GM18519 (cell line): ENCODE results near the gene PDS5A.
"Not testable (repeated sequence)": the region's sequence is repeated elsewhere in the genome, so short reads cannot be mapped to it uniquely, and the experiment has no call there.

ENCODE experiments used
- ATAC-seq: cut with Tn5 transposase; IDR thresholded peaks from one replicate; pipeline ENCODE4 v1.9.1; 2021; ENCODE audit warnings: mild to moderate bottlenecking, moderate library complexity; ENCODE audit not compliant: unreplicated experiment, low FRiP score

PDS5A gene, protein sequence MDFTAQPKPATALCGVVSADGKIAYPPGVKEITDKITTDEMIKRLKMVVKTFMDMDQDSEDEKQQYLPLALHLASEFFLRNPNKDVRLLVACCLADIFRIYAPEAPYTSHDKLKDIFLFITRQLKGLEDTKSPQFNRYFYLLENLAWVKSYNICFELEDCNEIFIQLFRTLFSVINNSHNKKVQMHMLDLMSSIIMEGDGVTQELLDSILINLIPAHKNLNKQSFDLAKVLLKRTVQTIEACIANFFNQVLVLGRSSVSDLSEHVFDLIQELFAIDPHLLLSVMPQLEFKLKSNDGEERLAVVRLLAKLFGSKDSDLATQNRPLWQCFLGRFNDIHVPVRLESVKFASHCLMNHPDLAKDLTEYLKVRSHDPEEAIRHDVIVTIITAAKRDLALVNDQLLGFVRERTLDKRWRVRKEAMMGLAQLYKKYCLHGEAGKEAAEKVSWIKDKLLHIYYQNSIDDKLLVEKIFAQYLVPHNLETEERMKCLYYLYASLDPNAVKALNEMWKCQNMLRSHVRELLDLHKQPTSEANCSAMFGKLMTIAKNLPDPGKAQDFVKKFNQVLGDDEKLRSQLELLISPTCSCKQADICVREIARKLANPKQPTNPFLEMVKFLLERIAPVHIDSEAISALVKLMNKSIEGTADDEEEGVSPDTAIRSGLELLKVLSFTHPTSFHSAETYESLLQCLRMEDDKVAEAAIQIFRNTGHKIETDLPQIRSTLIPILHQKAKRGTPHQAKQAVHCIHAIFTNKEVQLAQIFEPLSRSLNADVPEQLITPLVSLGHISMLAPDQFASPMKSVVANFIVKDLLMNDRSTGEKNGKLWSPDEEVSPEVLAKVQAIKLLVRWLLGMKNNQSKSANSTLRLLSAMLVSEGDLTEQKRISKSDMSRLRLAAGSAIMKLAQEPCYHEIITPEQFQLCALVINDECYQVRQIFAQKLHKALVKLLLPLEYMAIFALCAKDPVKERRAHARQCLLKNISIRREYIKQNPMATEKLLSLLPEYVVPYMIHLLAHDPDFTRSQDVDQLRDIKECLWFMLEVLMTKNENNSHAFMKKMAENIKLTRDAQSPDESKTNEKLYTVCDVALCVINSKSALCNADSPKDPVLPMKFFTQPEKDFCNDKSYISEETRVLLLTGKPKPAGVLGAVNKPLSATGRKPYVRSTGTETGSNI (N-terminal part only)

DNA sequence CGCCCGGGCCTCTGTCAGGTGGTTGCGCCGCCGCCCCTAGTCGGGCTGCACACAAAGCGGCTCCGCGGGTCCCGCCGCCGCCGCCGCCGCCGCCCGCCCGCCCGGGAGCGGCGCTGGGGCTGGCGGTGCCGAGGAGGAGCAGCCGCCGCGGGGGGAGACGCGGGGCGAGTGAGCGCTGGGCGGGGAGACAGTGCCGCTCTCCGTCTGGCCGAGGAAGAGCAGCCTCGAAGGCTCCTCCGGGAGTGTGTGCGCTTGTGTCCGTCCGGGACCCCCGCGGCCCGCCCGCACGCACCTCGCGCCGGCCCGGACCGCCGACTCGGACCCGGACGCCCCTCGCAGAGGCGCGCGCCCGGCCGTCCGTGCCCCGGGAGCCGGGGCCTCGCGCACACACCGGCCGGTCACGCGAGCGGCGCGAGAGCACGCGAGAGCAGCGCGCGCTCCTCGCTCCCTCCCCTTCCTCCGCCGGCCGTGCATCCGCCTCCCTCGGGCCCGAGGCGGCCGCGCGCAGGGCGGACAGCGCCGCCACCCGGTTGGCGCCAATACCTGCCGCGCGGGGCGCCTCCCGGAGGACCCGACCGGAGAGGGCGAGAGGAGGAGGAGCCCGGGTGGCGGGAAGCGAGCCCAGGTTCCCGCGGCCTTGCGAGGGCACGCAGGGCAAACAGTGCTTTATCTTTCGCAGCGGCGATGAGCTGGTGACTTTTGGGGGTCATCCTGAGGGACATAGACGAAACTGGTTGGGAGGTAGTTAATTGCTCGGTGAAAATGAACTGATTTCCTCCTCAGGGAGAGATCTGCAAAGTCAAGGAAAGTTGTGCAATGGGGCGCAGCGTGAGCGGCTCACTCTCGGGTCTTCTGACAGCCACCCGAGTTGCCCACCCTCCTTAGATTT is at the start of gene PDS5A:
Gene PDS5A, minus strand, starts transcription at position 423 of the 889 bp plus-strand sequence. CDS start 1,334 bp downstream, outside the sequence.
- ATAC-seq: peak; percentile 69

GRCh38 chr4:40024049-40024448 is 46.3 kb upstream of the PDS5A start:
- not testable (repeated sequence) for ATAC-seq

DNA sequence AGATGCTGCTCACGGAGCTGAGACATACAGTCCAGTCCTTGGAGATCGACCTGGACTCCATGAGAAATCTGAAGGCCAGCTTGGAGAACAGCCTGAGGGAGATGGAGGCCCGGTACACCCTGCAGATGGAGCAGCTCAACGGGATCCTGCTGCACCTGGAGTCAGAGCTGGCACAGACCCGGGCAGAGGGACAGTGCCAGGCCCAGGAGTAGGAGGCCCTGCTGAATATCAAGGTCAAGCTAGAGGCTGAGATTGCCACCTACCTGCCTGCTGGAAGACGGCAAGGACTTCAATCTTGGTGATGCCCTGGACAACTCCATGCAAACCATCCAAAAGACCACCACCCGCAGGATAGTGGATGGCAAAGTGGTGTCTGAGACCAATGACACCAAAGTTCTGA is 43.4 kb upstream of the PDS5A start:
- ATAC-seq: not testable (repeated sequence)

- ATAC-seq: no peak
These were observed 42.5 kb upstream of the PDS5A start for GRCh38 chr4:40020221-40020620.

DNA sequence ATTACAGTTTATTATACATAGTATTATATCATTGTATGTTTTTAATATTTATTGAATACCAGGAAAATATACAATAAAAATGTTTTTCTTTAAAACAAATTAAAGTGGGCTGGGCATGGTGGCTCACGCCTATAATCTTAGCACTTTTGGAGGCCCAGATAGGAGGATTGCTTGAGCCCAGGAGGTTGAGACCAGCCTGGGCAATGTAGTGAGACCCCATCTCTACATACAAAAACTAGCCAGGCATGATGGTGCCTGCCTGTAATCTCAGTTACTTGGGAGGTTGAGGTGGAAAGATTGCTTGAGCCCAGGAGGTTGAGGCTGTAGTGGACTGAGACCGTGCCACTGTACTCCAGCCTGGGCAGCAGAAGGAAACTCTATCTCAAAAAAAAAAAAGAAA is 38.3 kb upstream of the PDS5A start:
- ATAC-seq: no peak

DNA sequence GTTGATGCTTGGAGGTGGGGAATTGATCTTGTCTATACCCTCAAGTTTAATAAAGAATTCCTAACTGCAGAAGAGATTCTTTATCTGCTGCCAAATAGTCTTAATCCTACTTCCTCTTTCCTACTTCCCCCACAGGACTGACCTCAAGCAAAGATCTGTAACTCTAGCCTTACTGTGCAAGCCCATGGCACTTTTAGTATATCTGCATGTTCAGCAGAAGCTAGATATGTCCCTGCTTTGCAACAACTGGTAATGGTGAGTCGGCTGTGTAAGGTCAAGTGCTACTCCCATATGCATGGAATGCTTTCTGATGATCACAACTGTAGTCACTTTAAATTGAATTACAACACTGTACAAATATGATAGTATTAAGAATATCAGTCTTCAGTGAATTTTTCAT is 26.3 kb upstream of the PDS5A start:
- ATAC-seq: no peak

- no peak for ATAC-seq
These were observed 23.0 kb upstream of the PDS5A start for GRCh38 chr4:40000711-40001110.

- ATAC-seq: no peak
These were observed 21.1 kb upstream of the PDS5A start for GRCh38 chr4:39998659-39999345.

GRCh38 chr4:39996811-39997210 is 19.1 kb upstream of the PDS5A start:
- no peak for ATAC-seq

- ATAC-seq: no peak
These were observed 16.7 kb upstream of the PDS5A start for GRCh38 chr4:39994406-39994805.

DNA sequence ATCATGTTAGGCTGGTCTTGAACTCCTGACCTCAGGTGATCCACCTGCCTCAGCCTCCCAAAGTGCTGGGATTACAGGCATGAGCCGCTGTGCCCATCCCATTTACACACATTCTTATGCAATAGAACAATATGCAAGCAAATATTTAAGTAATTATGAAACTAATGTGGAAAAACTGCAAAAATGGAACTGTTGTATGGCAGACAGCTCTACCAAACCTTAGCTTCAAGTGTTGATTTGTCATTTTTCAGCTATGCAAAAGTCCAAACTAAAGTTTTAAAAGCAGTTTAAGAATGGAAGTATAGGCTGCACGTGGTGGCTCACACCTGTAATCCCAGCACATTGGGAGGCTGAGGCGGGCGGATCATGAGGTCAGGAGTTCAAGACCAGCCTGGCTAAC is 11.7 kb upstream of the PDS5A start:
- ATAC-seq: not testable (repeated sequence)

GRCh38 chr4:39987485-39987884 is 9.8 kb upstream of the PDS5A start:
- no peak for ATAC-seq

GRCh38 chr4:39978904-39979303 is 1.2 kb upstream of the PDS5A start:
- no peak for ATAC-seq

DNA sequence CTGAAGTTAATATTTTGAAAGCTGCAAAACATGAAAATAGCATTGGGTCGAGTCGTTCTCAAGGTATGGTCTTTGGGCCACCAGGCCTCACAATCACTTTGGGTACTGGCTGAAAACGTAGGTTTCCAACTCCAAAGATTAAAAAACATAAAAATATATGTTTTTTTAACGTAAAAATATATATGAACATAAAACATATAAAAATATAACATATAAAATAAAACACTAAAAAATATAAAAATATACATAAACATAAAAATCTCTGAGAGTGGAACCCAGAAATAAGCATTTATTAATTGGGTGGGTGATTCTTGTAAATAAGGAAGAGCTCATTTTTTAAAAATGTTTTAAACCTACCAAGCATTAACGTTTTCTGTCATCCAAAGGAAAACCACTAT is 666 bp upstream of the PDS5A start:
- no peak for ATAC-seq

GRCh38 chr4:39976945-39977488 is 694 bp downstream of the PDS5A start:
- peak; percentile 7 for ATAC-seq

- no peak for ATAC-seq
These were observed 1.4 kb downstream of the PDS5A start for GRCh38 chr4:39976141-39976944.

- ATAC-seq: no peak
These were observed 2.1 kb downstream of the PDS5A start for GRCh38 chr4:39975488-39976089.

GRCh38 chr4:39973052-39973451 is 4.7 kb downstream of the PDS5A start:
- ATAC-seq: not testable (repeated sequence)
